ENCODE measurements around the gene DDX52.

DNA sequence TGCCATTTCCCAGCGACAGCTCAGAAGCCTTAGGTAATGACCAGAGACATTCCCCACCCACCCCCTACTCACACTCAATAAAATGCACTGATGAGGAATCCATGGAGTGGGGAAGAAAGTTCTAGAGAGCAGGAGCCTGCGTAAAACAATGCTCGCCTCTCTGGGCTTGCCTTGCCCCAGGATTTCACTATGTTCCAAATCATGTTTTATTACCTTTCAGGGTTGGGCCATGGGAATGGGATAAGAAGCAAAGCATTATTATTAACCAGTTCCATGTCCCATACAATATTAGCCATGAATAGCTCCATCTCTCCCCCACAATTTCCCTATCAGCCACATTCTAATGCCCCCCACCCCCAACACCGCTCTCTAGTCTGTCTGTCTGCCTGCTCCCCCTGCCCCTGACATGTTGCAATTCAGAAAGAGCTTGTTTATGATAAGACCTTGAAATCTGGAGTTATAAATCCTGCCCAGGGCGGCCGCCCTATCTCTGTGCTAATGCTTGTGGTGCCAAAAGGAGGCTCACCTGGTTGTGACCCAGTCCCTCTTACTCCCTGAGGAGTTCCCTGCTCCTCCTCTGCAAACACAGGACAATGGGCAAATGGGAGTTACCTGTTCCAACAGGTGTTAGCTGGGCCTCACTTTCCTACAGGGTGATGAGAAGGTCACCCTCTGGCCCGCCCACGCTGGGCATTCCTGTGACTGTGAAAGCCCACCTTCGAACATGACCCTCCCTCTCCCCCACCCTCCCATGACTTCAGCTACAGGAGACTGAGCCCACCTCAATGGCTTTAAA is 28.0 kb upstream of the DDX52 start:
- no peak for TF ChIP-seq EZH2 (IDR thresholded peaks at IDR 0.05; ENCODE audit: insufficient read depth, poor library complexity, severe bottlenecking)
- no peak for TF ChIP-seq EZH2phosphoT487 (IDR thresholded peaks at IDR 0.05; ENCODE audit: insufficient read depth, low read depth)

All from GM23248 (cell line).